GM12878 (cell line): ENCODE measurements around the gene RAET1G. TPM values are rescaled to one million over a fixed set of nuclear protein-coding genes. Genes with fewer than 3 reads are reported as not detected.
A peak's percentile ranks its signal among the peaks of the same experiment; 100 is the strongest.

Experiments
- GATAD2B ChIP-seq: fragments of 450-650 bp; conservative IDR thresholded peaks from 2 replicates; pipeline ENCODE4 v1.6.1; 2017; ENCODE audit warnings: low read depth, mild to moderate bottlenecking, moderate library complexity
- IKZF2 ChIP-seq, 2 experiments: fragments of 450-650 bp; IDR thresholded peaks; 2 replicates each; pipeline ENCODE4 v1.6.1; 2017; ENCODE audit warnings: mild to moderate bottlenecking in 2 of 2, moderate library complexity in 2 of 2
- JUND ChIP-seq: IDR thresholded peaks from 2 replicates; pipeline ENCODE4 v1.6.1; 2012; ENCODE audit warnings: low read depth, mild to moderate bottlenecking, low read length, improper control_type of control experiment, moderate library complexity
- KDM1A ChIP-seq: fragments of 200-600 bp; sonication (generic); IDR thresholded peaks from 2 replicates; pipeline ENCODE4 v1.6.1; 2016; ENCODE audit warnings: borderline replicate concordance
- MEF2B ChIP-seq: fragments of 450-650 bp; IDR thresholded peaks from 2 replicates; pipeline ENCODE4 v1.6.1; 2018; ENCODE audit warnings: mild to moderate bottlenecking, moderate library complexity; ENCODE audit not compliant: partially characterized antibody, poor library complexity, severe bottlenecking
- MTA3 ChIP-seq: IDR thresholded peaks from 2 replicates; pipeline ENCODE4 v1.6.1; 2012; ENCODE audit warnings: low read length, inconsistent platforms, borderline replicate concordance
- MYC ChIP-seq: IDR thresholded peaks from 2 replicates; pipeline ENCODE4 v1.6.1; 2011; ENCODE audit warnings: mild to moderate bottlenecking, low read length, moderate library complexity, inconsistent platforms; ENCODE audit not compliant: insufficient read depth, insufficient replicate concordance, insufficient read length, severe bottlenecking
- NBN ChIP-seq: fragments of 450-650 bp; IDR thresholded peaks from 2 replicates; pipeline ENCODE4 v1.6.1; 2016
- POU2F2 ChIP-seq: IDR thresholded peaks from 3 replicates; pipeline ENCODE4 v1.6.1; 2011; ENCODE audit warnings: low read depth, mild to moderate bottlenecking, low read length, borderline replicate concordance
- RB1 ChIP-seq: fragments of 450-650 bp; formaldehyde crosslinking; IDR thresholded peaks from 2 replicates; pipeline ENCODE4 v1.6.1; 2017; ENCODE audit warnings: mild to moderate bottlenecking, borderline replicate concordance
- SMAD1 ChIP-seq: fragments of 450-650 bp; IDR thresholded peaks from 2 replicates; pipeline ENCODE4 v1.6.1; 2018; ENCODE audit warnings: mild to moderate bottlenecking, low read depth; ENCODE audit not compliant: partially characterized antibody
- SMARCA5 ChIP-seq: fragments of 450-650 bp; IDR thresholded peaks from 2 replicates; pipeline ENCODE4 v1.6.1; 2017; ENCODE audit warnings: mild to moderate bottlenecking
- SREBF2 ChIP-seq: IDR thresholded peaks from 2 replicates; pipeline ENCODE4 v1.6.1; 2012; ENCODE audit warnings: mild to moderate bottlenecking, low read length
- STAT3 ChIP-seq: IDR thresholded peaks from 2 replicates; pipeline ENCODE4 v1.6.1; 2011; ENCODE audit warnings: low read depth, low read length, improper control_type of control experiment
- ZNF217 ChIP-seq: fragments of 450-650 bp; IDR thresholded peaks from 2 replicates; pipeline ENCODE4 v1.6.1; 2017; ENCODE audit warnings: antibody characterized with exemption, mild to moderate bottlenecking
- polyA plus RNA-seq, 11 experiments: library from polyadenylated mRNA; depleted of rRNA in 4 of 11; unstranded in 6 of 11; stranded (reverse) in 5 of 11; fragments of >200 nt; fragmentation: Nextera tagmentation in 4 of 11; fragmentation: Illumina TruSeq in 1 of 11; extraction: Ambion mirVana in 4 of 11; extraction: Trizol in 1 of 11; gene quantifications; 1 replicate in 1 of 11; 2 replicates in 10 of 11; pipeline versions ENCODE4 v1.2.1 to v1.2.3, GENCODE V29; 2011 to 2016; ENCODE audit warnings: inconsistent platforms in 2 of 11, missing spikeins in 2 of 11, low read depth in 1 of 11
- total RNA-seq, 4 experiments: library from RNA; depleted of rRNA in 3 of 4; stranded (reverse); fragments of >200 nt in 3 of 4; fragmentation: Illumina TruSeq in 1 of 4; extraction: Trizol in 1 of 4; gene quantifications; 2 replicates each; pipeline versions ENCODE4 v1.2.1 to v1.2.3, GENCODE V29; 2013 to 2021
- TF ChIP-seq, protein P1 (sequence below): IDR thresholded peaks from 2 replicates; pipeline ENCODE4 v1.6.1; 2012; ENCODE audit warnings: low read length, inconsistent platforms
- TF ChIP-seq, protein P2 (sequence below): fragments of 450-650 bp; IDR thresholded peaks from 2 replicates; pipeline ENCODE4 v1.6.1; 2017; ENCODE audit warnings: borderline replicate concordance
- TF ChIP-seq, protein P3 (sequence below): fragments of 450-650 bp; formaldehyde crosslinking; IDR thresholded peaks from 2 replicates; pipeline ENCODE4 v1.5.0; 2022; ENCODE audit warnings: mild to moderate bottlenecking, missing genetic modification characterization
- TF ChIP-seq, protein P4 (sequence below): IDR thresholded peaks from 2 replicates; pipeline ENCODE4 v1.6.1; 2012; ENCODE audit warnings: mild to moderate bottlenecking, low read depth, low read length

Gene RAET1G
- total and polyA plus RNA-seq, 10 of the 15 experiments (the other 5 are each of a cell fraction or from before 2014, with no cell fraction given), result not detected

DNA sequence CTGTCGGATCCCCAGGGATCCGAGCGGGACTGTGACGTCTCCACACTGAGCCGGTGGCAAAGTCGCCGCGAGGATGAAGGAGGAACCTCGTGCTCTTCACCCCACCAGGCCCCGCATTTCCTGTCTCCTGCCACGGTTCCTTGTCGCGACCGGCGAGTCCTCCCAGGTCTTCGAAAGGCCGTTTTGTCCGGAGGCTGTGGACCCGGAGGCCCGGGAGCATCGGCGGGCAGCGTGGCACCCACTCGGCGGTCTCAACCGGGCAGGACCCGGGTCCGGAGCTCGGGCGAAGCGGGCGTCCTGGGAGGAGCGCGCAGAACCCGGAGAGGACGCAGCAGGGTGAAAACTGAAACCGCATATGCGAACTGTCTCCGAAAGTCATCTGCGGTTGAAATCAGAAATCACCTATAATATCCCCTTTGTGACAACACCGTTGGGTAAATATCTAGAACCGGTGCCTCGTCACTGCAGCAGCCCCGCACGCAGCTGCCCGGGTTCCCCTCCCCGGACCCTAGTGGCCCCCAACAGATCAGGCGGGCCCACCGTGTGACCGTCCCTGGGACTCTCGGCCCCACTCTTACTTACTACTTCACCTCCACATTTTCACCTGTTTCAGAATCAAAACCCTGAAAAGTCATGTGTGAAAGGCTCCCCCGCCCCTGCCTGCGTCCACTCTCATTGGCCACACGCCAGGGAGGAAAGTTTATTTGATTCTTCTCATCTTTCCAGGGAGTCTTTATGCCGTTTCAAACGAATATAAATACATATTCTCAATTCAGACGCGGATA, 15.8 kb upstream of the RAET1G start (continued):
- TF ChIP-seq KDM1A (no peak), JUND (no peak), SREBF2 (no peak), SMAD1 (no peak), ZNF217 (peak; percentile 61; the same call in 1 of the 2 replicates), MYC (no peak), SMARCA5 (no peak), MEF2B (peak; percentile 41), POU2F2 (0 out of 3 replicates have a peak, but pooled peaks have one; percentile 55), RB1 (0 out of 2 replicates have a peak, but pooled peaks have one; percentile 14), GATAD2B (0 out of 2 replicates have a peak, but pooled peaks have one; percentile 84), MTA3 (peak; percentile 47; the same call in 1 of the 2 replicates), STAT3 (no peak), IKZF2 (IDR thresholded peaks at IDR 0.05) (peak; percentile 73 to 77), NBN (no peak)
- TF ChIP-seq, protein P1, sequence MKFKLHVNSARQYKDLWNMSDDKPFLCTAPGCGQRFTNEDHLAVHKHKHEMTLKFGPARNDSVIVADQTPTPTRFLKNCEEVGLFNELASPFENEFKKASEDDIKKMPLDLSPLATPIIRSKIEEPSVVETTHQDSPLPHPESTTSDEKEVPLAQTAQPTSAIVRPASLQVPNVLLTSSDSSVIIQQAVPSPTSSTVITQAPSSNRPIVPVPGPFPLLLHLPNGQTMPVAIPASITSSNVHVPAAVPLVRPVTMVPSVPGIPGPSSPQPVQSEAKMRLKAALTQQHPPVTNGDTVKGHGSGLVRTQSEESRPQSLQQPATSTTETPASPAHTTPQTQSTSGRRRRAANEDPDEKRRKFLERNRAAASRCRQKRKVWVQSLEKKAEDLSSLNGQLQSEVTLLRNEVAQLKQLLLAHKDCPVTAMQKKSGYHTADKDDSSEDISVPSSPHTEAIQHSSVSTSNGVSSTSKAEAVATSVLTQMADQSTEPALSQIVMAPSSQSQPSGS, result peak; percentile 70
- TF ChIP-seq, protein P2, sequence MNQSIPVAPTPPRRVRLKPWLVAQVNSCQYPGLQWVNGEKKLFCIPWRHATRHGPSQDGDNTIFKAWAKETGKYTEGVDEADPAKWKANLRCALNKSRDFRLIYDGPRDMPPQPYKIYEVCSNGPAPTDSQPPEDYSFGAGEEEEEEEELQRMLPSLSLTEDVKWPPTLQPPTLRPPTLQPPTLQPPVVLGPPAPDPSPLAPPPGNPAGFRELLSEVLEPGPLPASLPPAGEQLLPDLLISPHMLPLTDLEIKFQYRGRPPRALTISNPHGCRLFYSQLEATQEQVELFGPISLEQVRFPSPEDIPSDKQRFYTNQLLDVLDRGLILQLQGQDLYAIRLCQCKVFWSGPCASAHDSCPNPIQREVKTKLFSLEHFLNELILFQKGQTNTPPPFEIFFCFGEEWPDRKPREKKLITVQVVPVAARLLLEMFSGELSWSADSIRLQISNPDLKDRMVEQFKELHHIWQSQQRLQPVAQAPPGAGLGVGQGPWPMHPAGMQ, result no peak
- TF ChIP-seq, protein P3, sequence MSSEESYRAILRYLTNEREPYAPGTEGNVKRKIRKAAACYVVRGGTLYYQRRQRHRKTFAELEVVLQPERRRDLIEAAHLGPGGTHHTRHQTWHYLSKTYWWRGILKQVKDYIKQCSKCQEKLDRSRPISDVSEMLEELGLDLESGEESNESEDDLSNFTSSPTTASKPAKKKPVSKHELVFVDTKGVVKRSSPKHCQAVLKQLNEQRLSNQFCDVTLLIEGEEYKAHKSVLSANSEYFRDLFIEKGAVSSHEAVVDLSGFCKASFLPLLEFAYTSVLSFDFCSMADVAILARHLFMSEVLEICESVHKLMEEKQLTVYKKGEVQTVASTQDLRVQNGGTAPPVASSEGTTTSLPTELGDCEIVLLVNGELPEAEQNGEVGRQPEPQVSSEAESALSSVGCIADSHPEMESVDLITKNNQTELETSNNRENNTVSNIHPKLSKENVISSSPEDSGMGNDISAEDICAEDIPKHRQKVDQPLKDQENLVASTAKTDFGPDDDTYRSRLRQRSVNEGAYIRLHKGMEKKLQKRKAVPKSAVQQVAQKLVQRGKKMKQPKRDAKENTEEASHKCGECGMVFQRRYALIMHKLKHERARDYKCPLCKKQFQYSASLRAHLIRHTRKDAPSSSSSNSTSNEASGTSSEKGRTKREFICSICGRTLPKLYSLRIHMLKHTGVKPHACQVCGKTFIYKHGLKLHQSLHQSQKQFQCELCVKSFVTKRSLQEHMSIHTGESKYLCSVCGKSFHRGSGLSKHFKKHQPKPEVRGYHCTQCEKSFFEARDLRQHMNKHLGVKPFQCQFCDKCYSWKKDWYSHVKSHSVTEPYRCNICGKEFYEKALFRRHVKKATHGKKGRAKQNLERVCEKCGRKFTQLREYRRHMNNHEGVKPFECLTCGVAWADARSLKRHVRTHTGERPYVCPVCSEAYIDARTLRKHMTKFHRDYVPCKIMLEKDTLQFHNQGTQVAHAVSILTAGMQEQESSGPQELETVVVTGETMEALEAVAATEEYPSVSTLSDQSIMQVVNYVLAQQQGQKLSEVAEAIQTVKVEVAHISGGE (CRISPR knock-in tag), result no peak
- TF ChIP-seq, protein P4, sequence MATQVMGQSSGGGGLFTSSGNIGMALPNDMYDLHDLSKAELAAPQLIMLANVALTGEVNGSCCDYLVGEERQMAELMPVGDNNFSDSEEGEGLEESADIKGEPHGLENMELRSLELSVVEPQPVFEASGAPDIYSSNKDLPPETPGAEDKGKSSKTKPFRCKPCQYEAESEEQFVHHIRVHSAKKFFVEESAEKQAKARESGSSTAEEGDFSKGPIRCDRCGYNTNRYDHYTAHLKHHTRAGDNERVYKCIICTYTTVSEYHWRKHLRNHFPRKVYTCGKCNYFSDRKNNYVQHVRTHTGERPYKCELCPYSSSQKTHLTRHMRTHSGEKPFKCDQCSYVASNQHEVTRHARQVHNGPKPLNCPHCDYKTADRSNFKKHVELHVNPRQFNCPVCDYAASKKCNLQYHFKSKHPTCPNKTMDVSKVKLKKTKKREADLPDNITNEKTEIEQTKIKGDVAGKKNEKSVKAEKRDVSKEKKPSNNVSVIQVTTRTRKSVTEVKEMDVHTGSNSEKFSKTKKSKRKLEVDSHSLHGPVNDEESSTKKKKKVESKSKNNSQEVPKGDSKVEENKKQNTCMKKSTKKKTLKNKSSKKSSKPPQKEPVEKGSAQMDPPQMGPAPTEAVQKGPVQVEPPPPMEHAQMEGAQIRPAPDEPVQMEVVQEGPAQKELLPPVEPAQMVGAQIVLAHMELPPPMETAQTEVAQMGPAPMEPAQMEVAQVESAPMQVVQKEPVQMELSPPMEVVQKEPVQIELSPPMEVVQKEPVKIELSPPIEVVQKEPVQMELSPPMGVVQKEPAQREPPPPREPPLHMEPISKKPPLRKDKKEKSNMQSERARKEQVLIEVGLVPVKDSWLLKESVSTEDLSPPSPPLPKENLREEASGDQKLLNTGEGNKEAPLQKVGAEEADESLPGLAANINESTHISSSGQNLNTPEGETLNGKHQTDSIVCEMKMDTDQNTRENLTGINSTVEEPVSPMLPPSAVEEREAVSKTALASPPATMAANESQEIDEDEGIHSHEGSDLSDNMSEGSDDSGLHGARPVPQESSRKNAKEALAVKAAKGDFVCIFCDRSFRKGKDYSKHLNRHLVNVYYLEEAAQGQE, result no peak
